Esophagus mucosa (tissue), 1 donor: ENCODE measurements around the gene C19orf53. TPM values are rescaled to one million over a fixed set of nuclear protein-coding genes. Genes with fewer than 3 reads are reported as not detected.

Experiments used
- ATAC-seq: fragments of 200-7000 bp; cut with Tn5 transposase; one replicate; pipeline ENCODE4 v1.9.1; 2020
- total RNA-seq: library from RNA; stranded (reverse); gene quantifications from one replicate; pipeline ENCODE4 v1.2.4, GENCODE V29; 2023
- donor health status: DM: yes; HTN: yes; CAD: no.

Gene C19orf53
- total RNA-seq, 1 donor from 2014 or later = 60.2 TPM

GRCh38 chr19:13827656-13828055, 53.4 kb downstream of the C19orf53 start:
- ATAC-seq = no peak

Other genes starting within 250 kb of the C19orf53 start
- 22.4 TPM for gene MRI1, start 9.9 kb upstream of the C19orf53 start, total RNA-seq
- 10.9 TPM for gene ZSWIM4, start 21.0 kb downstream of the C19orf53 start, total RNA-seq
- not detected for gene NANOS3, start 102.7 kb downstream of the C19orf53 start, total RNA-seq
- gene BRME1, start 131.7 kb downstream of the C19orf53 start, total RNA-seq = 5.7 TPM
- 29.7 TPM for gene CC2D1A, start 131.7 kb downstream of the C19orf53 start, total RNA-seq
- 8.5 TPM for gene PODNL1, start 164.0 kb downstream of the C19orf53 start, total RNA-seq
- 18.2 TPM for gene DCAF15, start 178.1 kb downstream of the C19orf53 start, total RNA-seq
- gene RFX1, start 231.9 kb downstream of the C19orf53 start, total RNA-seq = 8.3 TPM